Measurements from ENCODE around the gene APH1B.

APH1B gene

DNA sequence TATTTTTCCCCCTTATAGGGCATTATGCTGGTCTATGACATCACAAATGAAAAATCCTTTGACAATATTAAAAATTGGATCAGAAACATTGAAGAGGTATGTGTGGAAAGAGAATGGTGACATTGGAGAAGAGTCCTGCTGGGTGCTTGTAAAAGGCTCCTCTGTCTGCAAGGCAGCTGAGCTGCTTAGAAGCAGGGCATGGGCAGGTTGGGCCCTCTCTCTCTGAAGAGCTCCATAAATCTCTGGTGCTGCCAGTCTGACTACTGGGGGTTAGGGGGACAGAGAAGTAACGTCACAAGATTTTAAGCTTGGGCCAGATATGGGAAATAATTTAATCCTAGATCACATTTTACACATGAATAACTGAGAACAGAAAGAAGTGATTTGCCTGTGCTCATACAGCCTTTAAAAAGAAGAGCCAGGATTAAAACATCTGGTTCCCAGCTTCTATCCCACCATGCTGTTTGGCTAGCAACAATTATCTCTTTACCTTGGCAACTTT, 21.9 kb upstream of the APH1B start:
- no peak for DNase-seq

DNA sequence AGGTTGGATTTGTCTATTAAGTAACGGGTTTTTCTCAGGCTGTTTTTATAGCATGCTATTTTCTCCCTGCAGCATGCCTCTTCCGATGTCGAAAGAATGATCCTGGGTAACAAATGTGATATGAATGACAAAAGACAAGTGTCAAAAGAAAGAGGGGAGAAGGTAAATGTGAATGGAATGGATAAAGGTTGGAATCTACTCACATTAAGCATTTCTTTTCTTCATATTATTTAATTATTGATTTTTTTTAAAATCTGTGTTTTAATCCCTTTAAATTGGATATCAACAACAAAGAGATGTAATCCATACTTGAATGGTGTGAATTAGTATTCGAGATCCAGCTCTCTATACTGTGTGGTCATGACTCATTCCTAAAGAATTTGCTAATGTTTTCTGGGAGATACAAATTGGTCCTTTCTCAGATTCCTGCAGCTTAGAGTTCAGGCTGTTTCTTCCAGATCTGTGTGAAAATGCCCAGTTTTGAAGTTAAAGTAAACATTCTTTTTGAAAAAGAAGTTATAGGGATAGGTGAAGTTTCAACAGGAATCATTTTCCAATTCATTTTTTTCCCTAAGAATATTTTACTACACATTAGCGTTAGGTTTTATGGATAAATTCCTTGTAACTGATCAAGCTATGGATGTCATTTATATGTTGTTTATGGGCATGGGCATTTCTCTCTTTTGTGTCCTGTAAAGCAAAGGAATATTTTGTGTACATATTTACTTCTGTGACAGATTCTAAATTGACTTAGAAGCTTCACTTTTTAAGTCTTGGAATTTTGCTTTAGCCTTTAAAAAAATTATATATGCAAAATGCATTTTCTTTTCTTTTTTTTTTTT, 20.8 kb upstream of the APH1B start:
- DNase-seq: no peak

DNA sequence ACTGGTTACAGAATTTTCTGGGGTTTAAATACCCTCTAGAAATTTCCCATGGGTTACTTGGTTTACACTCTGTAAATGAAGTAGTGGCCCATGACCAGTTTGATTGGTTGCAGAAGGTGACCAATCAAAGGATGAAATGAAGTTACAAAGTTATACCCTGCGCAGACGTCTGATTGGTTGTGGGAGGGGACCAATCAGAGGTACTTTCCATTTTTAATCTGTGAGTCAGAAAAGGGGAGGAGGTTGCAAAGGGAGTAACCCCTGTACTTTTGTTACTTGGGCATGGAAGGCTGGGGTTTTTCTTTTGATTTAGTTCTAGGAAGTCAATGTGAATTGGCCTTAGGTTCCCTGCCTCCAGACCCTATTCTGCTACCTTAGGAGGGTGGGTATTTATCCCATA, 18.7 kb upstream of the APH1B start:
- no peak for DNase-seq

- DNase-seq: no peak
Measured at GRCh38 chr15:63260791-63261190, 16.6 kb upstream of the APH1B start.

- DNase-seq: no peak
Measured at GRCh38 chr15:63261311-63261710, 16.1 kb upstream of the APH1B start.

DNA sequence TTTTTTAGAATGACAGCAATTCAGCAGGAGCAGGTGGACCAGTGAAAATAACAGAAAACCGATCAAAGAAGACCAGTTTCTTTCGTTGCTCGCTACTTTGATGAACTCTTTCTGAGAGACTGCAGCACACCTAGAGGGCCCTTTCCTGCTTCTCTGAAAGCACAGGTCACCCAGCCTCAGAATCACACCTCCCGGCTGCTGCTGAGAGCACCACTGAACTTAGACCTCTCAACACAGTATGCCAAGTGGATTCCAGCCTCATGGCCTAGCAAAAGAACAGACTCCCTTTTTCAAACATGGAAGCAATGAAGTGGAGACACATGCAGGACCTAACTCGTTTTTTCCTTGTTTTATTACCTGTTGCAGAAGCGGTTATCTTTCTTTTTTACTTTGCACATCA, 13.9 kb upstream of the APH1B start:
- DNase-seq: no peak

GRCh38 chr15:63264688-63265293, 12.6 kb upstream of the APH1B start:
- DNase-seq: no peak

DNA sequence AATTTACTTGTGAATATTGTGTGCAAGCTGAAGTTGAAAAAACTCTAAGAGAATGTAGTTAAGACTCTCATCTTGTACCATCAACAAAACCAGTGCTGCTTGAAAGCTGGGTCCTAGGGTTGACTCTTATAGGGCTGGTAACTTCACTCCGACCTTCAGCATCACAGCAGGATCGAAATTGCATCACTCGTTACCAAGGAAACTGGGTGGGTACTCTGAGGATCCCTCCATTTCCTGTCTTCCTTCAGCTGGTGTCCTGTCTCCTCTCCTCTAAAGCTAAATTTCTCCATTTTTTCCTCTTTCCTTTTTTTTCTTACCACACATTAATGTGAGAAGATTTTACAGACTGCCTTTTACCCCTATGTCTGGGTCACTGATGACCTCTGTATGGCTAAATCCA, 3.0 kb upstream of the APH1B start:
- no peak for DNase-seq

DNA sequence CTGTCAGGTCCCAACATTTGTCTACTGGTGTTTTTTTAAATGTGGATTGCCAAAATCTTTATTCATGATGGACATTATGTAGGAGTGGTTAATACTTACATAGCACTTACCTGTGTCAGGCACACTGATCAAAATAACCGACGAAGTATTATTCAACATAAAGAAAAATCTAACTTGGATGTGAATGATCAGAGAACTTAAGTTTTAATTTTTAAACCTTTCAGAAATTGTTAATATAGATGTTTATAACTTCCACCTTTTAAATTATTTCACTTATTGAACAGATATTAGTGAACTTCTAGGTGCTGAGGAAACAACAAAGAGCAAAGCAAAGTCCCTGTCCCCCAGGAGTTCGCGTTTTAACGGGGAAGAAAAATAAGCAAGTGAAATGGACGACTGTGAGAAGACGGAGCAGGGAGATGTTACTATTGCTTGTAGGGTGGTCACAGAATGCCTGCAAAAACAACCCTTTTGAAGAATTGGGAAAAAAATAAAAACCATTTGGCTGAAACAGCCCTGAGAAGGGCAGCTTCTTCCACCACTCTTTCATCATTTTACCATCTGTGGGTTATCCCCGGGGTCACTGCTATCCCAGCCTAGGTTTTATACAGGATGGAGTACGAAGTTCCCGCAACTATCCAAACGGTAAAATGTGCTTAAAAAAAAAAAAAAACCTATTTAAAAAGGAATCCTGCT, 915 bp upstream of the APH1B start:
- DNase-seq: no peak

DNA sequence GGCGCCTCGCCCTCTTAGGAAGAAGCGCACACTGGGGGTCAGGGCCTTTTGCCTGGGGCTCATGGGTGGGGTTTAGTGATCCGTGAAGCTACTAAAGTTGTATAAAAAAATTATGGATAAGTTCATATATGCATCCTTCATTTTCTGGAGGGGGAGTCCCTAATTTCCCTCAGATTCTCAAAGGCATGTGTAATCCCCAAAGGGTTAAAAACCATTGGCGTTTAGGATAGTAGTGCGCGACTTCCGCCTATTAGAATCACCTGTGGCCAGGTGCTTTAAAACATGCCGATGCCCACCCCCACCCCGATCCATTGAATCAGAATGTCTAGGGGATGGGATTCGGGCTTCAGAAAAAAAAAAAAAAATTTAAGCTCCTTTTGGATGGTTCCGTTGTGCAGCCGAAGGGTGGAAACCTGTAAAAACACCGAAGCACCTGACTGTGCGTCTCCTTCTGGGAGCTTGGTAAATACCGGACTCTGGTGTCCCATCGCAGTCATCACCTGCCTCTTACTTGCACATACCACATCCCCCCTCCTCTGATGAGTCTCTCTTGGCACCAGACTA, 570 bp downstream of the APH1B start:
- DNase-seq: no peak

DNA sequence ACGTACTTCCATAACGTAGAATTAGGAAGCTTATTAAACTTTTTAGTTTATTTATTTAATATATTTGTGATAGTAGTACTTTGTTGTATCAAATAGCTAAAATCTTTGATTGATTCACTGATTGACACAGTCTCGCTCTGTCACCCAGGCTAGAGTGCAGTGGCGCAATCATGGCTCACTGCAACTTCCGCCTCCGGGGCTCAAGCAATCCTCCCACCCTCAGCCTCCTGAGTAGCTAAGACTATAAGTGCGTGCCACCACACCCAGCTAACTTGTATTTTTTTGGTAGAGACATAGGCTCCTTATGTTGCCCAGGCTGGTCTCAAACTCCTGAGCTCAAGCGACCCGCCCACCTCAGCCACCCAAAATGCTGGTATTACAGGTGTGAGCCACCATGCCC, 5.7 kb downstream of the APH1B start:
- no peak for DNase-seq

- DNase-seq: no peak
Measured at GRCh38 chr15:63284335-63284734, 6.9 kb downstream of the APH1B start.

GRCh38 chr15:63287109-63287508, 9.7 kb downstream of the APH1B start:
- DNase-seq: no peak

- no peak for DNase-seq
Measured at GRCh38 chr15:63288342-63288741, 10.9 kb downstream of the APH1B start.

GRCh38 chr15:63288778-63289378, 11.5 kb downstream of the APH1B start:
- no peak for DNase-seq

GRCh38 chr15:63291507-63291906, 14.1 kb downstream of the APH1B start:
- DNase-seq: no peak

- no peak for DNase-seq
Measured at GRCh38 chr15:63292241-63292640, 14.8 kb downstream of the APH1B start.

DNA sequence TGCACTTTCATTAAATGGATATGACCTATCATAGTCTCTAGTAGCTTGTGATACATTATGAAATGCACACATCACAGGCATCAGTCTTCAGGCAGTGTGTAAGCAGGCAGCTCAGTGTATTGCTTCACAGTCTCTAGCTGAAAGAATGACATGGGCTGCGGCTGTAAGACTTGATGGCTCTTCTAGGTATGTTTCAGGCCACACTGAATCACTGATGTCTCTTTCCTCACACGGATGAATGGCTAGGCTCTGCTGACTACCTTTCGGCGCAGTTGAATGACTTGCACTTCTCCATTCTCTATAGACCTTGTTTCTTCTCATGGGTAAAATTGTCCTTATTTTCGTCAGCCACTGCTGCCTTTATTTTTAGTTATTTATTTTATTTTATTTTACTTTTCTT, 15.4 kb downstream of the APH1B start:
- DNase-seq: no peak

- no peak for DNase-seq
Measured at GRCh38 chr15:63294359-63294758, 17.0 kb downstream of the APH1B start.

- DNase-seq: no peak
Measured at GRCh38 chr15:63295341-63295740, 17.9 kb downstream of the APH1B start.

GRCh38 chr15:63296195-63296594, 18.8 kb downstream of the APH1B start:
- DNase-seq: no peak

- DNase-seq: no peak
Measured at GRCh38 chr15:63299943-63300575, 22.7 kb downstream of the APH1B start.

- no peak for DNase-seq
Measured at GRCh38 chr15:63301088-63301487, 23.7 kb downstream of the APH1B start.

All from activated CD8-positive, alpha-beta memory T cell treated with anti-CD3 and anti-CD28 coated beads, Interleukin-2, amount 50 U/mL, for 48 hours (primary cell).